A549 (cell line): ENCODE results near the gene NEK8. TPM values are rescaled to one million over a fixed set of nuclear protein-coding genes. Genes with fewer than 3 reads are reported as not detected.

Experiments
- ATAC-seq, 2 experiments: fragments of 200-7000 bp in 1 of 2; fragments of >200 bp in 1 of 2; cut with Nextera tagmentation in 1 of 2; cut with Tn5 transposase in 1 of 2; 3 replicates each; pipeline versions ENCODE4 v1.8.0 to v1.9.1; 2018 to 2020; ENCODE audit warnings: mild to moderate bottlenecking in 1 of 2, moderate library complexity in 1 of 2
- CTCF ChIA-PET: fragments of 300-600 bp; sonication (Branson Sonifier 250); formaldehyde crosslinking; extraction: SDS; loops from one replicate; lab custom pipeline; 2021; ENCODE audit warnings: antibody characterized with exemption, inconsistent platforms; lab: Yijun Ruan, JAX
- POLR2A ChIA-PET: fragments of 350-600 bp; formaldehyde crosslinking; extraction: SDS; loops from one replicate; lab custom pipeline; 2021; ENCODE audit warnings: antibody characterized with exemption, inconsistent platforms; lab: Yijun Ruan, JAX
- DNase-seq, 2 experiments: peaks; one replicate each; pipeline versions ENCODE4 v3.0.0 to v3.0.0-alpha.2; 2011 to 2016; ENCODE audit warnings: low read depth in 1 of 2, low spot score in 1 of 2
- FAIRE-seq: peaks from 2 replicates; lab custom pipeline; 2011; peaks lifted over from hg19 to GRCh38; lab: Jason Lieb, UNC
- H3K27ac ChIP-seq, 2 experiments: fragments of >200 bp; sonication (Bioruptor Twin); formaldehyde crosslinking; 3 replicates each; pipeline ENCODE4 v1.5.1; 2016 to 2017
- H3K4me1 ChIP-seq: fragments of >200 bp; sonication (Bioruptor Twin); formaldehyde crosslinking; 3 replicates; pipeline ENCODE4 v1.6.1; 2016
- H3K4me2 ChIP-seq: fragments of >200 bp; sonication (Bioruptor Twin); formaldehyde crosslinking; 3 replicates; pipeline ENCODE4 v1.6.1; 2016
- H3K4me3 ChIP-seq: fragments of >200 bp; sonication (Bioruptor Twin); formaldehyde crosslinking; 3 replicates; pipeline ENCODE4 v1.5.1; 2016
- H3K9me3 ChIP-seq: fragments of >200 bp; sonication (Bioruptor Twin); formaldehyde crosslinking; 3 replicates; pipeline ENCODE4 v1.6.1; 2016
- CBX8 ChIP-seq: fragments of 200-600 bp; sonication (generic); IDR thresholded peaks from 2 replicates; pipeline ENCODE4 v1.6.1; 2016
- CHD4 ChIP-seq: fragments of 200-600 bp; sonication (generic); IDR thresholded peaks from 2 replicates; pipeline ENCODE4 v1.6.1; 2016; ENCODE audit warnings: antibody characterized with exemption, mild to moderate bottlenecking, borderline replicate concordance
- EP300 ChIP-seq, 2 experiments: fragments of >200 bp; sonication (Bioruptor Twin); formaldehyde crosslinking; IDR thresholded peaks; 2 replicates in 1 of 2; 3 replicates in 1 of 2; pipeline ENCODE4 v1.6.1; 2016 to 2017
- ESRRA ChIP-seq: fragments of 150-350 bp; IDR thresholded peaks from 2 replicates; pipeline ENCODE4 v1.6.1; 2014; ENCODE audit warnings: mild to moderate bottlenecking, low read length, borderline replicate concordance
- GATA3 ChIP-seq: IDR thresholded peaks from 2 replicates; pipeline ENCODE4 v1.6.1; 2012; ENCODE audit warnings: borderline replicate concordance
- HEYL ChIP-seq: fragments of 250-450 bp; sonication (Bioruptor Pico); IDR thresholded peaks from 2 replicates; pipeline ENCODE4 v1.8.0; 2021; ENCODE audit warnings: mild to moderate bottlenecking, moderate library complexity
- HOXA7 ChIP-seq: fragments of 250-450 bp; sonication (Bioruptor Pico); IDR thresholded peaks from 2 replicates; pipeline ENCODE4 v1.5.0; 2020; ENCODE audit warnings: mild to moderate bottlenecking, moderate library complexity
- KDM1A ChIP-seq: fragments of 200-600 bp; sonication (generic); IDR thresholded peaks from 2 replicates; pipeline ENCODE4 v1.6.1; 2016; ENCODE audit warnings: low read depth, mild to moderate bottlenecking
- MAFK ChIP-seq: fragments of 450-650 bp; IDR thresholded peaks from 2 replicates; pipeline ENCODE4 v1.6.1; 2014; ENCODE audit not compliant: partially characterized antibody
- NPAS2 ChIP-seq: fragments of 250-450 bp; sonication (Bioruptor Pico); IDR thresholded peaks from 2 replicates; pipeline ENCODE4 v1.8.0; 2022; ENCODE audit warnings: mild to moderate bottlenecking, moderate library complexity, borderline replicate concordance
- TFCP2L1 ChIP-seq: fragments of 250-450 bp; sonication (Bioruptor Pico); IDR thresholded peaks from 2 replicates; pipeline ENCODE4 v1.5.0; 2021; ENCODE audit warnings: mild to moderate bottlenecking
- ZC3H11A ChIP-seq: fragments of 450-650 bp; IDR thresholded peaks from 2 replicates; pipeline ENCODE4 v1.6.1; 2014; ENCODE audit warnings: antibody characterized with exemption, mild to moderate bottlenecking
- ZNF302 ChIP-seq: fragments of 250-450 bp; sonication (Bioruptor Pico); IDR thresholded peaks from 2 replicates; pipeline ENCODE4 v1.9.0; 2021; ENCODE audit warnings: inconsistent platforms, mild to moderate bottlenecking, moderate library complexity
- ZSCAN20 ChIP-seq: fragments of 250-450 bp; sonication (Bioruptor Pico); IDR thresholded peaks from 2 replicates; pipeline ENCODE4 v1.8.0; 2022; ENCODE audit warnings: mild to moderate bottlenecking, moderate library complexity
- WGBS: methylation state at CpG from one replicate; pipeline ENCODE4 v1.1.6; 2017; ENCODE audit errors: missing lambda C conversion rate; 5-methylcytosine and 5-hydroxymethylcytosine counted together
- polyA plus RNA-seq, 4 experiments: library from polyadenylated mRNA; depleted of rRNA in 3 of 4; stranded (reverse); fragments of >200 nt; fragmentation: RNase III in 1 of 4; extraction: RNeasy Plus Mini Kit Qiagen cat#74134 plus additional on column Dnase treatment in 1 of 4; gene quantifications; 2 replicates in 3 of 4; 3 replicates in 1 of 4; pipeline ENCODE4 v1.2.3, GENCODE V29; 2011 to 2017
- TF ChIP-seq, protein P1 (sequence below): fragments of 250-450 bp; sonication (Bioruptor Pico); IDR thresholded peaks from 2 replicates; pipeline ENCODE4 v1.5.0; 2020; ENCODE audit warnings: low read depth, mild to moderate bottlenecking, moderate library complexity

Gene NEK8
- polyA plus RNA-seq, 2 of the 4 experiments (the other 2 are of a cell fraction) = 5.1 to 5.3 TPM

DNA sequence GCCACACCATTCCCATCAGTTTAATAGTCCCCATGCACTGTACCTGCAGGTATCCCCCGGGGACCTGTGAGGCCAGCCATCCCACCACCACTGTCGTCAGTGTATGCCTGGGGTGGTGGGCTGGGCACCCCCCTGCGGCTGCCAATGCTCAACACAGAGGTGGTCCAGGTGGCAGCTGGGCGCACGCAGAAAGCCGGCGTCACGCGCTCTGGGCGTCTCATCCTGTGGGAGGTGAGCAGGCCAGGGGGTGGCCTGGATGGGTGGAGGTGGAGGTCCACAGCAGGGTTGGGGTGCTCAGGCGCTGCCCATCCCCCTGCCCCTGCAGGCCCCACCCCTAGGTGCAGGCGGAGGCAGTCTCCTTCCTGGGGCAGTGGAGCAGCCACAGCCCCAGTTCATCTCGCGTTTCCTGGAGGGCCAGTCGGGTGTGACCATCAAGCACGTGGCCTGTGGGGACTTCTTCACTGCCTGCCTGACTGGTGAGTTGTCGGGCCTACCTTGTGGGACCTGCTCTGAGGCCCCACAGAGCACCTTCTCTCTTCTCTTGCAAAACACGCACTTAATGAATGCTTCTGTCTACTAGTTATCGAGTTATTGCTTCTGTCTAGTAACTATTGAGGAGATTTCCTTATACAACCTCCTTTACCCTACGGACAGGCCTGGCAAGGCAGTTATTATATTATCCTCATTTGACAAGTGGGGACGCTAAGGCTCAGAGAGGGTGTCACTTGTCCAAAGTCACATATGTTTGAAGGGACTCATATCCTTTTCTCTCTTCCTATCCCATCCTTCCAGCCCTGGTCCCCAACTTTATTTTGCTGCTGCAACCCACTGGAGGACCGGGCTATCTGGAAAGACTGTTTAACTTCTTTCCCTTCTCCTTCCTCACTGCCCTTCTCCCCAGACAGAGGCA is 9.4 kb downstream of the NEK8 start (continued):
- no peak for TF ChIP-seq CHD4

DNA sequence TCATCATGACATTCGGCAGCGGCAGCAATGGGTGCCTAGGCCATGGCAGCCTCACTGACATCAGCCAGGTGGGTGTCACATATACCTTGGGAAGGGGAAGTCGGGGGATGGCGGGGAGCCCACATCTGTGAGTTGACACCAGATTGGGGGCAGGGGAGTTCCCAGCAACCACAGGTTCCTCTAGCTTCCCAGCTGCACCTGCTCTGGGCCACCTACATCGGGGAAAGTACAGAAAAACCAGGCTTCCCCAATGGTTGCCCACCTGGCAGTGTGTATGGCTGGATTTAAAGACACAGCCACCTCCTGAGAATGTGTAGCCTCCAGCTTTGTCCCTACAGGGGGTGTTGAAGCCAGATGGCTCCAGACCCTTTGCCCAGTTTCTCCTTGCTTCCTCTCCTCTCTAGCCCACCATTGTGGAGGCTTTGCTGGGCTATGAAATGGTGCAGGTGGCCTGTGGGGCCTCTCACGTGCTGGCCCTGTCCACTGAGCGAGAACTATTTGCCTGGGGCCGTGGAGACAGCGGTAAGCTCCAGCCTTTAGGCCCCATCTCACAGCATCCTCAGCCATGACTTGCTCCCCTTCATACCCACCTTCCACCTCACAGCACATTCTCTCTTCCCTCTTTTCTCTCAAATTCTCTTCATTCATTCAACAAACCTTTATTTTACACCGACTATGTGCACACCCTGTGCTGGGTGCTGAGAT is 10.2 kb downstream of the NEK8 start:
- H3K4me1 ChIP-seq = peaks cover 22% of the 10 kb centered on the region
- 87% methylated on average over 10 of the region's 10 CpGs for WGBS
- peaks cover 9% of the 10 kb centered on the region for H3K9me3 ChIP-seq
- H3K27ac ChIP-seq = no peak overlapping the region
- POLR2A ChIA-PET = interaction anchor here (0.5 kb wide), 1 partner anchor 66 kb away, joined by 4 read pairs; no protein-coding TSS in a partner anchor
- no peak for DNase-seq
- CTCF ChIA-PET = interaction anchor here (1.1 to 22.6 kb wide), 4 partner anchors 11 to 25 kb away, joined by 4 to 977 read pairs (median 7); partner anchors contain the start of genes NEK8, RPL23A and TLCD1
- ATAC-seq = no peak
- TF ChIP-seq CBX8 = no peak
- TF ChIP-seq GATA3 = no peak
- no peak for TF ChIP-seq NPAS2 (CRISPR knock-in tag)
- TF ChIP-seq ESRRA = no peak
- no peak for TF ChIP-seq EP300 (IDR thresholded peaks at IDR 0.05)
- TF ChIP-seq TFCP2L1 (CRISPR knock-in tag) = no peak
- H3K4me2 ChIP-seq = no peak overlapping the region
- no peak for FAIRE-seq
- H3K4me3 ChIP-seq = no peak overlapping the region

DNA sequence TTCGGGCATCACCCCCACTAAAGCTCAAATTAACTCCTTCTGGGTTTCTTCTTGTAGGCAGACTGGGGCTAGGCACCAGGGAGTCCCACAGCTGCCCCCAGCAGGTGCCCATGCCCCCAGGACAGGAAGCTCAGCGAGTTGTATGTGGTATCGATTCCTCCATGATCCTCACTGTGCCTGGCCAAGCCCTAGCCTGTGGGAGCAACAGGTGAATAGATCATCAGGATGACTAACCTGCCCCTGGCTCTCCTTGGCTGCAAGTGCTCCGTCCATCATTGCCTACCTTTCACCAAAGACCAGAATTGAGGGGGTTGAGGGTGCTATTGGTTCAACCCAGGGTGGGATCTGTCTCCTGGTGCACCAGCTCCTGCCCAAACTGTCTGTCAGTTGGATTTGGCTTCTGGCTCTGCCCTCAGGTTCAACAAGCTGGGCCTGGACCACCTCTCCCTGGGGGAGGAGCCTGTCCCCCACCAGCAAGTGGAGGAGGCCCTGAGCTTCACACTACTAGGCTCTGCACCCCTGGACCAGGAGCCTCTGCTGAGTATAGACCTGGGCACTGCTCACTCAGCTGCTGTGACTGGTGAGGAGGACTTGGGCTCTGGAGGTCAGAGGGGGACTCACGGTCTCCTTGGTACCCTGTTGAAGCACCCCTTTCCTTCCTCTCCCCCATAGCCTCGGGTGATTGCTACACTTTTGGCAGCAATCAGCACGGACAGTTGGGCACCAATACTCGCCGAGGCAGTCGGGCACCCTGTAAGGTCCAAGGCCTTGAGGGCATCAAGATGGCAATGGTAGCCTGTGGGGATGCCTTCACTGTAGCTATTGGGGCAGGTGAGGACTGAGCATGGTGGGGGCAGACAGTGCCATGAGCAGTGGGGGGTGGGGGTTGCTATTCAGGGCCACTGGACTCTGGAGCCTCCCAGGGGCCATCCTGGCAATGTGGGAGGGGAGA is 12.1 kb downstream of the NEK8 start:
- H3K9me3 ChIP-seq = peaks cover 9% of the 10 kb centered on the region
- no peak overlapping the region for H3K4me3 ChIP-seq
- ChIA-PET CTCF (interaction anchor here (0.6 to 22.6 kb wide), 10 partner anchors 9 to 355 kb away, joined by 3 to 977 read pairs (median 4); partner anchors contain the start of genes DHRS13, NEK8, RPL23A and TLCD1), POLR2A (interaction anchor here (1.4 to 1.5 kb wide), 2 partner anchors 12 to 13 kb away, joined by 3 to 4 read pairs; partner anchors contain the start of gene NEK8)
- 88% methylated on average over 10 of the region's 10 CpGs for WGBS
- H3K27ac ChIP-seq = peak overlapping the region in 1 of 2 experiments; percentile 4; a peak in 1 of 6 replicates
- TF ChIP-seq HEYL (no peak), ZC3H11A (no peak)
- TF ChIP-seq, protein P1, sequence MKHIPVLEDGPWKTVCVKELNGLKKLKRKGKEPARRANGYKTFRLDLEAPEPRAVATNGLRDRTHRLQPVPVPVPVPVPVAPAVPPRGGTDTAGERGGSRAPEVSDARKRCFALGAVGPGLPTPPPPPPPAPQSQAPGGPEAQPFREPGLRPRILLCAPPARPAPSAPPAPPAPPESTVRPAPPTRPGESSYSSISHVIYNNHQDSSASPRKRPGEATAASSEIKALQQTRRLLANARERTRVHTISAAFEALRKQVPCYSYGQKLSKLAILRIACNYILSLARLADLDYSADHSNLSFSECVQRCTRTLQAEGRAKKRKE (CRISPR knock-in tag) = no peak
- DNase-seq (no peak), FAIRE-seq (no peak), ATAC-seq (no peak)
- peaks cover 16% of the 10 kb centered on the region for H3K4me1 ChIP-seq
- H3K4me2 ChIP-seq = no peak overlapping the region

DNA sequence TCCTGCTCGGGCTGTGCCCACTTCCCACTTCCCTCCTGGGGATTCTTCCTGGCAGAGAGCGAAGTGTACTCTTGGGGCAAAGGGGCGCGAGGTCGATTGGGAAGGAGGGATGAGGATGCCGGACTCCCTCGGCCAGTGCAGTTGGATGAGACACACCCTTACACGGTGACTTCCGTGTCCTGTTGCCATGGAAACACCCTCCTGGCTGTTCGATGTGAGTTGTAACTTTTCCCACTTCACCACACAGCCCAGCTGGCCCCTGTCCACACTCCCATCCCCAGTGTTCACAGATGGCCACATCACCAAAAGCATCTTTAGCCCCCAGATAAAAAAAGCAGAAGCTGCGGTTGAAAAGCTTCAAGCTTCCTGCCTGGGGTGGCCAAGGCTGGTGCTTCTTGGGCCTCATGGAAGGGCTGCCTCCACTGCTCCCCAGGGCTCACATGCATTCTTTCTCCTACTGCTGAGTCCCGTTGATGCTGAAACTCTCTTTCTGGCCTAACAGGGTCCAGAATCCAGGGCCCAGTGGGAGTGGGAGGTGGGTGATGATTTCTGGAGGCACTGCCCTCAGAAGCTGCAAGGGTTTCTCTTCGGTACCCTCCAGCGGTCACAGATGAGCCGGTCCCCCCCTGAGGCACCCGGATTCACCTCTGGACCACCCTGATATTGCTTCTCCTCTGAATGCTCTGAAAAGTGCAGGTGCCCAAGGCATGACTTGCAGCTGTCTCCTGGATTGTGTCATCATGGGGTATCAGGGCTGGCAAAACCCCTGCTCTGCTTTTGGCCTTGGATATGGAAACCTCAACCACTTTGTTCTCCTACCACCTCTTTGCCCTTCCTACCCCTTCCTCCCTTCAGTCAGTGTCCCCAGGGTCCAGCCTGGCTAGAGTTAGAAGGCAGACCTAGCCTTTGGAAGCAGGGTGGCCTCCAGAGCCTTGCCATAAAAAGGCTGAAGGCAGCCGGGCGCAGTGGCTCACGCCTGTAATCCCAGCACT is 13.1 kb downstream of the NEK8 start:
- ChIA-PET CTCF (interaction anchor here (0.5 to 22.6 kb wide), 11 partner anchors 8 to 1132 kb away, joined by 3 to 977 read pairs (median 3); partner anchors contain the start of genes DHRS13, NEK8, RPL23A and TLCD1), POLR2A (interaction anchor here (1.5 to 12.2 kb wide), 2 partner anchors 14 to 15 kb away, joined by 3 to 369 read pairs; partner anchors contain the start of genes NEK8 and TLCD1)
- DNase-seq (no peak), FAIRE-seq (no peak), ATAC-seq (no peak)
- Histone ChIP-seq H3K4me1 (peaks cover 26% of the 10 kb centered on the region), H3K9me3 (peaks cover 9% of the 10 kb centered on the region), H3K4me2 (no peak overlapping the region; the same call in 2 of the 3 replicates), H3K4me3 (no peak overlapping the region), H3K27ac (peak overlapping the region; percentile 98 to 99; a peak in 5 of 6 replicates)
- TF ChIP-seq ZNF302 (no peak), KDM1A (no peak), ZSCAN20 (no peak), MAFK (no peak), HOXA7 (no peak)
- 95% methylated on average over 19 of the region's 19 CpGs for WGBS
